IPS-NIHi7 (cell line): ENCODE data around the gene TTC33.
"Not testable (repeated sequence)": the region's sequence is repeated elsewhere in the genome, so short reads cannot be mapped to it uniquely, and the experiment has no call there.

Source experiments
- DNase-seq: peaks from one replicate; pipeline ENCODE4 v3.0.0; 2012; ENCODE audit warnings: mixed read lengths; ENCODE audit errors: extremely low spot score

TTC33 gene

GRCh38 chr5:40572391-40572790 lies 183.4 kb downstream of the TTC33 start:
- DNase-seq = no peak

- no peak for DNase-seq
Measured at GRCh38 chr5:40571729-40572128, 184.0 kb downstream of the TTC33 start.

GRCh38 chr5:40570408-40571129 lies 185.2 kb downstream of the TTC33 start:
- no peak for DNase-seq

- DNase-seq = no peak
Measured at GRCh38 chr5:40569546-40570270, 186.1 kb downstream of the TTC33 start.

- no peak for DNase-seq
Measured at GRCh38 chr5:40568548-40568947, 187.2 kb downstream of the TTC33 start.

- not testable (repeated sequence) for DNase-seq
Measured at GRCh38 chr5:40563173-40563572, 192.6 kb downstream of the TTC33 start.

- no peak for DNase-seq
Measured at GRCh38 chr5:40560474-40561110, 195.2 kb downstream of the TTC33 start.

GRCh38 chr5:40559306-40559705 lies 196.5 kb downstream of the TTC33 start:
- DNase-seq = no peak

GRCh38 chr5:40557501-40557900 lies 198.3 kb downstream of the TTC33 start:
- no peak for DNase-seq

- DNase-seq = no peak
Measured at GRCh38 chr5:40556811-40557210, 198.9 kb downstream of the TTC33 start.

- no peak for DNase-seq
Measured at GRCh38 chr5:40555886-40556285, 199.9 kb downstream of the TTC33 start.

GRCh38 chr5:40554813-40555212 lies 200.9 kb downstream of the TTC33 start:
- DNase-seq = no peak

GRCh38 chr5:40554054-40554453 lies 201.7 kb downstream of the TTC33 start:
- DNase-seq = no peak

- no peak for DNase-seq
Measured at GRCh38 chr5:40552981-40553380, 202.8 kb downstream of the TTC33 start.

GRCh38 chr5:40551496-40552491 lies 204.0 kb downstream of the TTC33 start:
- DNase-seq = no peak

GRCh38 chr5:40550481-40550880 lies 205.3 kb downstream of the TTC33 start:
- no peak for DNase-seq

GRCh38 chr5:40549616-40550015 lies 206.1 kb downstream of the TTC33 start:
- no peak for DNase-seq

- DNase-seq = no peak
Measured at GRCh38 chr5:40547994-40548575, 207.7 kb downstream of the TTC33 start.

- DNase-seq = no peak
Measured at GRCh38 chr5:40547557-40547956, 208.2 kb downstream of the TTC33 start.

GRCh38 chr5:40540301-40540700 lies 215.5 kb downstream of the TTC33 start:
- DNase-seq = no peak

- no peak for DNase-seq
Measured at GRCh38 chr5:40524677-40525076, 231.1 kb downstream of the TTC33 start.
